D721Med (cell line): ENCODE results near the gene SSH2.

Experiments
- DNase-seq: peaks from one replicate; pipeline ENCODE4 v3.0.0; 2011; ENCODE audit warnings: low spot score; ENCODE audit not compliant: insufficient read length
- FAIRE-seq: peaks from 2 replicates; lab custom pipeline; 2011; peaks lifted over from hg19 to GRCh38; lab: Jason Lieb, UNC
- TF ChIP-seq, protein P1 (sequence below): IDR thresholded peaks from 2 replicates; pipeline ENCODE4 v1.5.1; 2012; ENCODE audit warnings: mild to moderate bottlenecking, control low read depth; ENCODE audit not compliant: insufficient read depth; ENCODE audit errors: missing control alignments

Gene SSH2

DNA sequence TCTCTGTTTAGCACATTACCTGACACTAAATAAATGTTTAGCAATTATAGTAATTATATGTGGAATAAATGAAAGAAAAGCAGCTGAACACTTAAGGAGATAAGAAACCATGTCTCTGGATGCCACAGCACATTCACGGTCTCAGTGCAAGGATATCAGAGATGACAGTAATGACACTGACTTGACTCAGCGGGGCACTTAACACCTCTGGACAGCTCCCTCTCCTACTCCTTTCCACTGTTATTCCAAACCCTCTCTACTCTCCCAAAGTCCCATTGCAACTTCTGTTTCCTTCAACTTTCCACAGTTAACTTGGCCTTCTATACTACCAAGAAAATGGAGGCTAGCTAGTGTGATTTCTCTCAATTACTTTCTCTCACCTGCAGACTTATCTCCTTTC is 214.3 kb downstream of the SSH2 start:
- TF ChIP-seq, protein P1, sequence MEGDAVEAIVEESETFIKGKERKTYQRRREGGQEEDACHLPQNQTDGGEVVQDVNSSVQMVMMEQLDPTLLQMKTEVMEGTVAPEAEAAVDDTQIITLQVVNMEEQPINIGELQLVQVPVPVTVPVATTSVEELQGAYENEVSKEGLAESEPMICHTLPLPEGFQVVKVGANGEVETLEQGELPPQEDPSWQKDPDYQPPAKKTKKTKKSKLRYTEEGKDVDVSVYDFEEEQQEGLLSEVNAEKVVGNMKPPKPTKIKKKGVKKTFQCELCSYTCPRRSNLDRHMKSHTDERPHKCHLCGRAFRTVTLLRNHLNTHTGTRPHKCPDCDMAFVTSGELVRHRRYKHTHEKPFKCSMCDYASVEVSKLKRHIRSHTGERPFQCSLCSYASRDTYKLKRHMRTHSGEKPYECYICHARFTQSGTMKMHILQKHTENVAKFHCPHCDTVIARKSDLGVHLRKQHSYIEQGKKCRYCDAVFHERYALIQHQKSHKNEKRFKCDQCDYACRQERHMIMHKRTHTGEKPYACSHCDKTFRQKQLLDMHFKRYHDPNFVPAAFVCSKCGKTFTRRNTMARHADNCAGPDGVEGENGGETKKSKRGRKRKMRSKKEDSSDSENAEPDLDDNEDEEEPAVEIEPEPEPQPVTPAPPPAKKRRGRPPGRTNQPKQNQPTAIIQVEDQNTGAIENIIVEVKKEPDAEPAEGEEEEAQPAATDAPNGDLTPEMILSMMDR = no peak
- FAIRE-seq = no peak
- no peak for DNase-seq

- TF ChIP-seq, protein P1 = no peak
- no peak for DNase-seq
- FAIRE-seq = no peak
Observed at GRCh38 chr17:29714146-29714545, 215.9 kb downstream of the SSH2 start.

DNA sequence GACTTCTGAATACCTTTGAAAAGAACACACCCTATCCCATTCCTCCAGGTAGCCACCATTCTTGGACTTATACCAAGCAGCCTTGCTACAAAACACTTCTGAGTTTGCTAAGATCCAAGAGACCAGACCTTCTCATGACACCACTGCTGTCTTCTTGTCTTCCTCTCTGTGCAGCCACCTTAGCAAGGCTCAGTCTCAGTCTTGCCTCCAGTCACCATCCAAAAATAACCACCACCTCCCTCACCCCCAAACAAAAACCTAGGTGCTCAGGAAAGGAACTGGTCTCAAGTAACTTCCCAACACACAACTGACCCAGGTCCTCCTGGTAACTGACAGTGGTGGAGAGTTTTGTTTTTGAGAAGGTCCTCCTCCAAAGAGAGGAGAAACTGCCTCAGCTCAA is 216.4 kb downstream of the SSH2 start:
- TF ChIP-seq, protein P1 = no peak
- DNase-seq (no peak), FAIRE-seq (no peak)

- TF ChIP-seq, protein P1 = no peak
- FAIRE-seq (no peak), DNase-seq (no peak)
Observed at GRCh38 chr17:29711588-29712385, 218.2 kb downstream of the SSH2 start.

GRCh38 chr17:29710891-29711418 is 219.1 kb downstream of the SSH2 start:
- TF ChIP-seq, protein P1 = no peak
- FAIRE-seq (no peak), DNase-seq (no peak)

GRCh38 chr17:29710520-29710884 is 219.5 kb downstream of the SSH2 start:
- no peak for FAIRE-seq

More at GRCh38 chr17:29710520-29710884, 219.5 kb downstream of the SSH2 start:
- TF ChIP-seq, protein P1 = no peak
- DNase-seq = no peak
